Calu3 (cell line): Measurements from ENCODE around the gene LRRK1. TPM values are rescaled to one million over a fixed set of nuclear protein-coding genes. Genes with fewer than 3 reads are reported as not detected.

Experiments used
- BruUV-seq: library from RNA; stranded (reverse); fragments of 400-500 nt; replicated peaks from 2 replicates; lab custom pipeline; 2021; lab: Mats Ljungman, UMichigan
- CTCF ChIA-PET: fragments of 300-600 bp; sonication (Branson Sonifier 250); formaldehyde crosslinking; loops from one replicate; lab custom pipeline; 2022; ENCODE audit warnings: antibody characterized with exemption; lab: Charles Lee
- DNase-seq: peaks from one replicate; pipeline ENCODE4 v3.0.0; 2022
- H3K27ac Mint-ChIP-seq: one replicate; pipeline ENCODE4 v1.8.0; 2022; ENCODE audit warnings: mixed read lengths; ENCODE audit not compliant: unreplicated experiment
- H3K27me3 Mint-ChIP-seq: one replicate; pipeline ENCODE4 v1.8.0; 2022; ENCODE audit warnings: mixed read lengths; ENCODE audit not compliant: unreplicated experiment
- H3K36me3 Mint-ChIP-seq: one replicate; pipeline ENCODE4 v1.8.0; 2022; ENCODE audit warnings: mild to moderate bottlenecking, moderate library complexity, mixed read lengths; ENCODE audit not compliant: insufficient read depth, unreplicated experiment
- H3K4me1 Mint-ChIP-seq: one replicate; pipeline ENCODE4 v1.8.0; 2022; ENCODE audit warnings: mild to moderate bottlenecking, low read depth, mixed read lengths; ENCODE audit not compliant: unreplicated experiment
- H3K4me3 Mint-ChIP-seq: one replicate; pipeline ENCODE4 v1.8.0; 2022; ENCODE audit warnings: mild to moderate bottlenecking, low read depth, moderate library complexity, mixed read lengths; ENCODE audit not compliant: unreplicated experiment
- H3K9me3 Mint-ChIP-seq: one replicate; pipeline ENCODE4 v1.8.0; 2022; ENCODE audit warnings: low read depth, mixed read lengths; ENCODE audit not compliant: unreplicated experiment
- intact Hi-C: fragments of 100-400 bp; cut with micrococcal nuclease; formaldehyde crosslinking; loops from one replicate; pipeline ENCODE4 v1.10.0; 2022; ENCODE audit not compliant: unreplicated experiment
- total RNA-seq: library from RNA; stranded (reverse); gene quantifications from 2 replicates; pipeline ENCODE4 v1.2.3, GENCODE V29; 2022
- TF ChIP-seq, protein P1 (sequence below): fragments of 200-600 bp; IDR thresholded peaks from one replicate; pipeline ENCODE4 v1.8.0; 2022; ENCODE audit warnings: antibody characterized with exemption; ENCODE audit not compliant: unreplicated experiment

LRRK1 gene
- total RNA-seq, 1 experiment from 2014 or later = 21.3 TPM

DNA sequence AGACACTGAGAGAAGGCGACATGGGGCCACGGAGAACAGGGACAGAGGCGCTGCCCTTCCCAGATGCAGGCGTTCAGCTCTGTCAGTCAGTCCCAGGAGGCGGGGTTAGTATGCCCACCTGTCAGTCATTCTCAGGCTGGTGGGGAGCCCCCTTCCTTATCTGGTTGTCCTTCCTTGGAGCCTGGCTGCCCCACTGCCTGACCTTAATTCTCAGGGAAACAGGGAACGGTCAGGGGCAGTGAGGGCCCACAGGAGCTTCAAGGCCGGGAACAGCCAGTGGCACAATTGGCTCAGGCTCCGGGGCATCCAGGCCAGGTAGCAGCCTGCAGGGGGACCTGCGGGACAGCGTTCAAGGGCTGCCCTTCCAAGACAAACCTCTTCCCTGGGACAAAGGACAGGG, 199.5 kb downstream of the LRRK1 start:
- intact Hi-C loops = no loop called here
- no peaks in the 10 kb centered on the region for H3K27me3 Mint-ChIP-seq
- TF ChIP-seq, protein P1, sequence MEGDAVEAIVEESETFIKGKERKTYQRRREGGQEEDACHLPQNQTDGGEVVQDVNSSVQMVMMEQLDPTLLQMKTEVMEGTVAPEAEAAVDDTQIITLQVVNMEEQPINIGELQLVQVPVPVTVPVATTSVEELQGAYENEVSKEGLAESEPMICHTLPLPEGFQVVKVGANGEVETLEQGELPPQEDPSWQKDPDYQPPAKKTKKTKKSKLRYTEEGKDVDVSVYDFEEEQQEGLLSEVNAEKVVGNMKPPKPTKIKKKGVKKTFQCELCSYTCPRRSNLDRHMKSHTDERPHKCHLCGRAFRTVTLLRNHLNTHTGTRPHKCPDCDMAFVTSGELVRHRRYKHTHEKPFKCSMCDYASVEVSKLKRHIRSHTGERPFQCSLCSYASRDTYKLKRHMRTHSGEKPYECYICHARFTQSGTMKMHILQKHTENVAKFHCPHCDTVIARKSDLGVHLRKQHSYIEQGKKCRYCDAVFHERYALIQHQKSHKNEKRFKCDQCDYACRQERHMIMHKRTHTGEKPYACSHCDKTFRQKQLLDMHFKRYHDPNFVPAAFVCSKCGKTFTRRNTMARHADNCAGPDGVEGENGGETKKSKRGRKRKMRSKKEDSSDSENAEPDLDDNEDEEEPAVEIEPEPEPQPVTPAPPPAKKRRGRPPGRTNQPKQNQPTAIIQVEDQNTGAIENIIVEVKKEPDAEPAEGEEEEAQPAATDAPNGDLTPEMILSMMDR = no peak
- DNase-seq = no peak
- H3K9me3 Mint-ChIP-seq = no peaks in the 10 kb centered on the region
- no peak overlapping the region for H3K4me3 Mint-ChIP-seq
- no peak overlapping the region for H3K27ac Mint-ChIP-seq
- no TSS peak for BruUV-seq
- CTCF ChIA-PET = no interaction called here
- no peaks in the 10 kb centered on the region for H3K36me3 Mint-ChIP-seq
- H3K4me1 Mint-ChIP-seq = no peaks in the 10 kb centered on the region

GRCh38 chr15:101119181-101119580, 200.0 kb downstream of the LRRK1 start:
- Mint-ChIP-seq H3K9me3 (no peaks in the 10 kb centered on the region), H3K36me3 (no peaks in the 10 kb centered on the region), H3K27ac (no peak overlapping the region), H3K4me3 (no peak overlapping the region), H3K27me3 (no peaks in the 10 kb centered on the region), H3K4me1 (no peaks in the 10 kb centered on the region)
- no peak for DNase-seq
- intact Hi-C loops = no loop called here
- CTCF ChIA-PET = interaction anchor here (0.5 kb wide), 1 partner anchor 21 kb away, joined by 5 read pairs; no protein-coding TSS in a partner anchor
- TF ChIP-seq, protein P1 = no peak
- BruUV-seq = no TSS peak

Other genes with a start within 250 kb of the LRRK1 start
- 666 and 983 TPM in 2 replicates for gene ALDH1A3, start 39.5 kb upstream of the LRRK1 start, total RNA-seq